Endothelial cell (in vitro differentiated cells): Measurements from ENCODE around the gene MYO5A. TPM values are rescaled to one million over a fixed set of nuclear protein-coding genes. Genes with fewer than 3 reads are reported as not detected.
"Not testable (repeated sequence)": the region's sequence is repeated elsewhere in the genome, so short reads cannot be mapped to it uniquely, and the experiment has no call there.

Source experiments
- DNase-seq: peaks from one replicate; pipeline ENCODE4 v3.0.0; 2021; ENCODE audit warnings: low spot score
- H3K27ac Mint-ChIP-seq: one replicate; pipeline ENCODE4 v1.8.0; 2021; ENCODE audit warnings: mixed read lengths, inconsistent platforms; ENCODE audit not compliant: unreplicated experiment
- H3K27me3 Mint-ChIP-seq: one replicate; pipeline ENCODE4 v1.8.0; 2021; ENCODE audit warnings: mild to moderate bottlenecking, moderate library complexity, mixed read lengths, inconsistent platforms; ENCODE audit not compliant: unreplicated experiment
- H3K36me3 Mint-ChIP-seq: one replicate; pipeline ENCODE4 v1.8.0; 2021; ENCODE audit warnings: mild to moderate bottlenecking, low read depth, mixed read lengths, inconsistent platforms; ENCODE audit not compliant: unreplicated experiment
- H3K4me1 Mint-ChIP-seq: one replicate; pipeline ENCODE4 v1.8.0; 2021; ENCODE audit warnings: mild to moderate bottlenecking, mixed read lengths, inconsistent platforms; ENCODE audit not compliant: unreplicated experiment
- H3K4me3 Mint-ChIP-seq: one replicate; pipeline ENCODE4 v1.8.0; 2021; ENCODE audit warnings: mild to moderate bottlenecking, mixed read lengths, inconsistent platforms; ENCODE audit not compliant: unreplicated experiment
- H3K9me3 Mint-ChIP-seq: one replicate; pipeline ENCODE4 v1.8.0; 2021; ENCODE audit warnings: mixed read lengths, inconsistent platforms; ENCODE audit not compliant: unreplicated experiment
- total RNA-seq: library from RNA; stranded (reverse); fragmentation: NEBNext Ultra II Directional; extraction: Animal tissue kit (Norgen Biotek cat#: 25700); gene quantifications from one replicate; pipeline ENCODE4 v1.2.1, GENCODE V29; 2021; ENCODE audit not compliant: unreplicated experiment
- TF ChIP-seq, protein P1 (sequence below): fragments of 200-600 bp; sonication (generic); IDR thresholded peaks from one replicate; pipeline ENCODE4 v1.5.0; 2021; ENCODE audit warnings: antibody characterized with exemption; ENCODE audit not compliant: unreplicated experiment

Gene MYO5A
- total RNA-seq, 1 donor from 2014 or later, result 9.1 TPM

- Mint-ChIP-seq H3K4me3 (no peak overlapping the region), H3K27me3 (peaks cover 13% of the 10 kb centered on the region), H3K9me3 (no peaks in the 10 kb centered on the region), H3K27ac (no peak overlapping the region), H3K36me3 (peaks cover 4% of the 10 kb centered on the region), H3K4me1 (peaks cover 5% of the 10 kb centered on the region)
- DNase-seq, result no peak
- TF ChIP-seq, protein P1, sequence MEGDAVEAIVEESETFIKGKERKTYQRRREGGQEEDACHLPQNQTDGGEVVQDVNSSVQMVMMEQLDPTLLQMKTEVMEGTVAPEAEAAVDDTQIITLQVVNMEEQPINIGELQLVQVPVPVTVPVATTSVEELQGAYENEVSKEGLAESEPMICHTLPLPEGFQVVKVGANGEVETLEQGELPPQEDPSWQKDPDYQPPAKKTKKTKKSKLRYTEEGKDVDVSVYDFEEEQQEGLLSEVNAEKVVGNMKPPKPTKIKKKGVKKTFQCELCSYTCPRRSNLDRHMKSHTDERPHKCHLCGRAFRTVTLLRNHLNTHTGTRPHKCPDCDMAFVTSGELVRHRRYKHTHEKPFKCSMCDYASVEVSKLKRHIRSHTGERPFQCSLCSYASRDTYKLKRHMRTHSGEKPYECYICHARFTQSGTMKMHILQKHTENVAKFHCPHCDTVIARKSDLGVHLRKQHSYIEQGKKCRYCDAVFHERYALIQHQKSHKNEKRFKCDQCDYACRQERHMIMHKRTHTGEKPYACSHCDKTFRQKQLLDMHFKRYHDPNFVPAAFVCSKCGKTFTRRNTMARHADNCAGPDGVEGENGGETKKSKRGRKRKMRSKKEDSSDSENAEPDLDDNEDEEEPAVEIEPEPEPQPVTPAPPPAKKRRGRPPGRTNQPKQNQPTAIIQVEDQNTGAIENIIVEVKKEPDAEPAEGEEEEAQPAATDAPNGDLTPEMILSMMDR, result no peak
Observed at GRCh38 chr15:52290329-52290728, 238.4 kb downstream of the MYO5A start.

- Mint-ChIP-seq H3K9me3 (no peaks in the 10 kb centered on the region), H3K4me3 (no peak overlapping the region), H3K36me3 (peaks cover 5% of the 10 kb centered on the region), H3K27me3 (peaks cover 13% of the 10 kb centered on the region), H3K27ac (no peak overlapping the region), H3K4me1 (peaks cover 5% of the 10 kb centered on the region)
- no peak for DNase-seq
- TF ChIP-seq, protein P1, result no peak
Observed at GRCh38 chr15:52289629-52290081, 239.0 kb downstream of the MYO5A start.

DNA sequence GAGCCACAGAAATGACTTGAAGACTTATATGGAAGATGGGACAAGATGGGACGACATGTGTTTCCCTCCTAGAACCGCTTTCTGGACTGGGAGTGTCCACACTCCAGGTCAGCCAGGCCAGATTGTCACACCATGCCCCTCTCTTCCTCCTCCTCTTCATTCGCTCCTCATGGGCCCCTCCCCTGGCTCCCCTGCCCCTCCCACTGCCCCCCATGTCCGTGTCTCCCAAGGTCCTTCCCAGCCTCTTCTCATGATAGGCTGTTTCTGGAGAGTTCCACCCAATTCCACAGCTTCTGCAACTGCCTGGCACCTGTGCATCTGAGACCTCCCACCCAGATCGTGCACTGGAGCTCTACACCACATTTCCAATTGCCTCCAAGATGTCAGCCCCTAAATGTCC lies 239.7 kb downstream of the MYO5A start:
- H3K36me3 Mint-ChIP-seq, result peaks cover 9% of the 10 kb centered on the region
- peaks cover 5% of the 10 kb centered on the region for H3K4me1 Mint-ChIP-seq
- H3K4me3 Mint-ChIP-seq, result peak overlapping the region; percentile 12
- H3K9me3 Mint-ChIP-seq, result no peaks in the 10 kb centered on the region
- DNase-seq, result no peak
- peaks cover 10% of the 10 kb centered on the region for H3K27me3 Mint-ChIP-seq
- TF ChIP-seq, protein P1, result no peak
- H3K27ac Mint-ChIP-seq, result no peak overlapping the region

DNA sequence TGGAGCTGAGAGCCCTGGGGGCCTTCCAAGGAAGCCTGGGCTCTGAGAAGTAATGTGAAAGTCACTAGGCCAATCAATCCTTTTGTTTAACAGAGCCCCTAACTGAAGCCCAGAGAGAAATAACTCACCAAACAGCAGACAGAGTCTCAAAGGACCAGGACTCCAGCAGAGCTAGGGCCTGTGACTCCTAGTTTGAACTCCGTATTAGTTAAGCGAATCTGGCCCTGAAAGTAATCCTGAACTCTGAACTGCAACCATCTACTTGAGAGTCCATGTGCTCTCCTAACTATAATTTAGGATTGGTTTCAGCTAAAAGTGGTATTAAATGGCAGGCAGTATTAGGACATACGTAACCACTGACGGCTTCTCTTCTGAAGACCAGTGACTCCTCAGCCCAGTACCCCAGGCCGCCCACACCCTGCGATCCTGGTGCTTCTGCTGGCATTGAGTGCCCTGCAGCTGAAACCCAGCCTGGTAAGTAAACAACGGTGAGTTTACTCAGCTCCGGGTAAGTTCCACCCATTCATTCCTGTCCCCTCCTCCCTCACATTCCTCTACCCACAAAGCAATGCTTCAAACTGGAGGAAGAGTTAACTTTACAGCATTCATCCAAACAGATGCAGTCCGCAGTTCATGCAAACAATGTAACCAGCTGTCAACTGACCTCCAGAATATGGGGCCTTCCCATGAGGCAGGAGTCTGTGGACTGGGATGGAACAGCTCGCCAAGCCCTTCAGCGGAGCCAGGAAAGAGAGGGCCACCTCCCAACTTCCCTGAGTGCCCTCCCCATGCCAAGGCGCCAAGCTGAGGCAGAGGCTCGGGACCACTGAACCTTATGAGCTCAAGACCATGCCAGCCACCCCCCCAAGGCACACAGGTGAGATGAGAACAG lies 240.4 kb downstream of the MYO5A start:
- Mint-ChIP-seq H3K9me3 (no peaks in the 10 kb centered on the region), H3K4me3 (no peak overlapping the region), H3K36me3 (peaks cover 9% of the 10 kb centered on the region), H3K27me3 (peaks cover 10% of the 10 kb centered on the region), H3K4me1 (peaks cover 5% of the 10 kb centered on the region), H3K27ac (no peak overlapping the region)
- no peak for DNase-seq
- TF ChIP-seq, protein P1, result no peak

DNA sequence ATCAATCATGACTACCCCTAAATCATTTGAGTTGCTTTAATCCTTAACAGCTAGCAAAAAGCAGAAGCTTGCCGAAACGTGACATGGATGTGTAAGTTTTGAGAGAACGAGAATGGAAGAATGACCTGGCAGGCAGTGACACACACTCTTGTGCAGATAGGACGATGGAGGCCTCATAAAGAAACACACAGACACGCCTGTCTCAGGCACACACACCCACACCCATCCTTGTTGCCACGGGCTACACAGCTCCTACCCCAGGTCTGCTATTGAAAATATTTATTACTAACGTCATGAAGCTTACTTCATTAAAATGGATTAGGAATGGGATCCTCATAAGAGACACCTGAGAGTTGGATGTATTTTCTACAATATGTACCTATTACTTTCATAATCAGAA lies 241.6 kb downstream of the MYO5A start:
- Mint-ChIP-seq H3K4me3 (peak overlapping the region; percentile 50), H3K27me3 (peaks cover 10% of the 10 kb centered on the region), H3K9me3 (no peaks in the 10 kb centered on the region), H3K27ac (no peak overlapping the region), H3K36me3 (peaks cover 12% of the 10 kb centered on the region), H3K4me1 (peaks cover 5% of the 10 kb centered on the region)
- DNase-seq, result no peak
- TF ChIP-seq, protein P1, result no peak

- H3K27ac Mint-ChIP-seq, DNase-seq, H3K4me1 Mint-ChIP-seq: not testable (repeated sequence)
Observed at GRCh38 chr15:52285941-52286340, 242.7 kb downstream of the MYO5A start.

More at GRCh38 chr15:52285941-52286340, 242.7 kb downstream of the MYO5A start:
- H3K27me3 Mint-ChIP-seq, result peaks cover 10% of the 10 kb centered on the region
- peaks cover 16% of the 10 kb centered on the region for H3K36me3 Mint-ChIP-seq
- H3K9me3 Mint-ChIP-seq, H3K4me3 Mint-ChIP-seq: not testable (repeated sequence)
